Liver (tissue), 9 donors: ENCODE data around the gene FLT1. TPM values are rescaled to one million over a fixed set of nuclear protein-coding genes. Genes with fewer than 3 reads are reported as not detected.

Experiments used
- DNase-seq: peaks from one replicate; pipeline ENCODE4 v3.0.0-alpha.2; 2017; ENCODE audit warnings: low spot score
- H3K27ac ChIP-seq, 2 donors: one replicate each; pipeline ENCODE4 v1.7.0; 2013; ENCODE audit warnings: inconsistent platforms in 2 of 2, low read length in 2 of 2, control low read depth in 1 of 2, low read depth in 1 of 2, mild to moderate bottlenecking in 1 of 2
- H3K27me3 ChIP-seq, 4 donors: one replicate each; pipeline versions ENCODE4 v1.6.1 to v1.7.0; 2013; ENCODE audit warnings: low read length in 3 of 4, inconsistent platforms in 1 of 4, mild to moderate bottlenecking in 1 of 4, moderate library complexity in 1 of 4; ENCODE audit not compliant: control insufficient read depth in 4 of 4, insufficient read depth in 4 of 4
- H3K36me3 ChIP-seq, 4 donors: one replicate each; pipeline versions ENCODE4 v1.6.1 to v1.7.0; 2013; ENCODE audit warnings: low read length in 3 of 4, mild to moderate bottlenecking in 3 of 4, low read depth in 1 of 4, moderate library complexity in 1 of 4; ENCODE audit not compliant: control insufficient read depth in 4 of 4, insufficient read depth in 3 of 4
- H3K4me1 ChIP-seq, 4 donors: one replicate each; pipeline versions ENCODE4 v1.6.1 to v1.7.0; 2013; ENCODE audit warnings: low read length in 3 of 4, mild to moderate bottlenecking in 3 of 4, moderate library complexity in 1 of 4; ENCODE audit not compliant: control insufficient read depth in 4 of 4, insufficient read depth in 4 of 4
- H3K4me3 ChIP-seq, 3 donors: one replicate each; pipeline versions ENCODE4 v1.6.1 to v1.7.0; 2013; ENCODE audit warnings: low read length in 3 of 3, control low read depth in 1 of 3, low read depth in 1 of 3, mild to moderate bottlenecking in 1 of 3
- H3K9ac ChIP-seq, 2 donors: one replicate each; pipeline ENCODE4 v1.7.0; 2013; ENCODE audit warnings: low read length in 2 of 2, mild to moderate bottlenecking in 2 of 2, moderate library complexity in 2 of 2, control low read depth in 1 of 2, low read depth in 1 of 2
- H3K9me3 ChIP-seq, 4 donors: one replicate each; pipeline versions ENCODE4 v1.6.1 to v1.7.0; 2013; ENCODE audit warnings: low read length in 3 of 4; ENCODE audit not compliant: control insufficient read depth in 4 of 4
- EGR1 ChIP-seq, 2 donors: IDR thresholded peaks; 2 replicates each; pipeline ENCODE4 v1.6.1; 2016 to 2018; ENCODE audit warnings: antibody characterized with exemption in 2 of 2, low read depth in 2 of 2
- FOXA1 ChIP-seq: IDR thresholded peaks from 2 replicates; pipeline ENCODE4 v1.6.1; 2016; ENCODE audit warnings: antibody characterized with exemption
- FOXA2 ChIP-seq: IDR thresholded peaks from 2 replicates; pipeline ENCODE4 v1.6.1; 2016; ENCODE audit warnings: antibody characterized with exemption
- GABPA ChIP-seq, 2 donors: IDR thresholded peaks in 1 of 2; conservative IDR thresholded peaks in 1 of 2; 2 replicates each; pipeline ENCODE4 v1.6.1; 2016; ENCODE audit warnings: antibody characterized with exemption in 2 of 2, mild to moderate bottlenecking in 1 of 2, moderate library complexity in 1 of 2
- HNF4G ChIP-seq: IDR thresholded peaks from 2 replicates; pipeline ENCODE4 v1.6.1; 2016; ENCODE audit warnings: antibody characterized with exemption
- JUND ChIP-seq, 2 donors: IDR thresholded peaks; 2 replicates each; pipeline ENCODE4 v1.6.1; 2016; ENCODE audit warnings: antibody characterized with exemption in 2 of 2
- NR2F2 ChIP-seq: IDR thresholded peaks from 2 replicates; pipeline ENCODE4 v1.6.1; 2016; ENCODE audit warnings: antibody characterized with exemption
- RAD21 ChIP-seq, 2 donors: IDR thresholded peaks; 2 replicates each; pipeline ENCODE4 v1.6.1; 2016; ENCODE audit warnings: antibody characterized with exemption in 2 of 2, mild to moderate bottlenecking in 2 of 2
- REST ChIP-seq: IDR thresholded peaks from 2 replicates; pipeline ENCODE4 v1.6.1; 2016; ENCODE audit warnings: antibody characterized with exemption, mild to moderate bottlenecking
- RXRA ChIP-seq, 2 donors: IDR thresholded peaks; 2 replicates each; pipeline ENCODE4 v1.6.1; 2017 to 2018; ENCODE audit warnings: antibody characterized with exemption in 2 of 2, mild to moderate bottlenecking in 1 of 2
- SP1 ChIP-seq: IDR thresholded peaks from 2 replicates; pipeline ENCODE4 v1.6.1; 2018; ENCODE audit warnings: antibody characterized with exemption, mild to moderate bottlenecking
- TAF1 ChIP-seq: conservative IDR thresholded peaks from 2 replicates; pipeline ENCODE4 v1.6.1; 2016; ENCODE audit warnings: antibody characterized with exemption, mild to moderate bottlenecking
- YY1 ChIP-seq: IDR thresholded peaks from 2 replicates; pipeline ENCODE4 v1.6.1; 2016; ENCODE audit warnings: antibody characterized with exemption, mild to moderate bottlenecking
- WGBS: extraction: QIAGEN DNeasy Blood & Tissue Kit; methylation state at CpG from one replicate; pipeline ENCODE4 v1.1.7; 2013; 5-methylcytosine and 5-hydroxymethylcytosine counted together
- polyA plus RNA-seq, 2 donors: library from polyadenylated mRNA; stranded (reverse) in 1 of 2; unstranded in 1 of 2; fragments of 200-250 nt in 1 of 2; fragments of >200 nt in 1 of 2; fragmentation: Nextera tagmentation in 1 of 2; extraction: Ambion mirVana in 1 of 2; gene quantifications; one replicate each; pipeline versions ENCODE4 v1.2.1 to v1.2.3, GENCODE V29; 2013 to 2015
- total RNA-seq, 2 donors: library from RNA; depleted of rRNA; stranded (reverse); fragments of >200 nt; gene quantifications; one replicate each; pipeline ENCODE4 v1.2.3, GENCODE V29; 2014
- TF ChIP-seq, protein P1 (sequence below): IDR thresholded peaks from 2 replicates; pipeline ENCODE4 v1.6.1; 2016; ENCODE audit warnings: antibody characterized with exemption
- TF ChIP-seq, protein P2 (sequence below): fragments of 150-350 bp; IDR thresholded peaks from 2 replicates; pipeline ENCODE4 v1.5.1; 2017; ENCODE audit warnings: improper control_type of control experiment, low read depth, low read length; ENCODE audit not compliant: missing input control
- donor health status: healthy.
- donor health status: healthy.
- donor health status: healthy.
- donor health status: healthy.
- donor health status: healthy.

Gene FLT1
- total and polyA plus RNA-seq, 4 donors: 4.1 to 19.7 (median 9.3) TPM

DNA sequence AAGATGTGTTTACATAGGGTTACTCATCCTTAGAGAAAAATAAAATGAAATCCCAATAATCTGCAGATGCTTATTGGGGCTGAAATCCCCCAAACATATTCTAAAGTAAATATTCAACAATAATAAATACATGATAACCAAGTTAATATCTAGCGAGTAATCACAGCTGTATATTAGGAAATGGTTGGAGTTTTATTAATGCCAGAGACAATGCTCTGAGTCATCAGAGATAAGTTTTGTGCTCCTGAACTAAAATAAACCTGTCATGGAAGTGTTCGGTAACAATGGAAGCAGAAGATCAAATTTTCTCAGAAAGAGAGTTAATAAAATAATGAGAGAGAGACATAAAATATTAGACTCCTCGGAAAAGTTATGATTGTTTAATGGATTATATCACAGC lies 31.4 kb downstream of the FLT1 start:
- H3K36me3 ChIP-seq: no peaks in the 10 kb centered on the region
- H3K4me1 ChIP-seq: no peaks in the 10 kb centered on the region
- 79% methylated on average over 3 of the region's 3 CpGs for WGBS
- peaks cover 0 to 2% (median 0%) of the 10 kb centered on the region in 4 donors for H3K27me3 ChIP-seq
- no peak overlapping the region for H3K27ac ChIP-seq
- no peak overlapping the region for H3K4me3 ChIP-seq
- no peak overlapping the region for H3K9ac ChIP-seq
- H3K9me3 ChIP-seq: no peaks in the 10 kb centered on the region
- no peak for DNase-seq
- TF ChIP-seq, protein P1, sequence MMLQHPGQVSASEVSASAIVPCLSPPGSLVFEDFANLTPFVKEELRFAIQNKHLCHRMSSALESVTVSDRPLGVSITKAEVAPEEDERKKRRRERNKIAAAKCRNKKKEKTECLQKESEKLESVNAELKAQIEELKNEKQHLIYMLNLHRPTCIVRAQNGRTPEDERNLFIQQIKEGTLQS: no peak
- no peak for TF ChIP-seq HNF4G
- no peak for TF ChIP-seq JUND (IDR thresholded peaks at IDR 0.05)
- TF ChIP-seq YY1: no peak
- no peak for TF ChIP-seq RXRA (IDR thresholded peaks at IDR 0.05)
- TF ChIP-seq, protein P2, sequence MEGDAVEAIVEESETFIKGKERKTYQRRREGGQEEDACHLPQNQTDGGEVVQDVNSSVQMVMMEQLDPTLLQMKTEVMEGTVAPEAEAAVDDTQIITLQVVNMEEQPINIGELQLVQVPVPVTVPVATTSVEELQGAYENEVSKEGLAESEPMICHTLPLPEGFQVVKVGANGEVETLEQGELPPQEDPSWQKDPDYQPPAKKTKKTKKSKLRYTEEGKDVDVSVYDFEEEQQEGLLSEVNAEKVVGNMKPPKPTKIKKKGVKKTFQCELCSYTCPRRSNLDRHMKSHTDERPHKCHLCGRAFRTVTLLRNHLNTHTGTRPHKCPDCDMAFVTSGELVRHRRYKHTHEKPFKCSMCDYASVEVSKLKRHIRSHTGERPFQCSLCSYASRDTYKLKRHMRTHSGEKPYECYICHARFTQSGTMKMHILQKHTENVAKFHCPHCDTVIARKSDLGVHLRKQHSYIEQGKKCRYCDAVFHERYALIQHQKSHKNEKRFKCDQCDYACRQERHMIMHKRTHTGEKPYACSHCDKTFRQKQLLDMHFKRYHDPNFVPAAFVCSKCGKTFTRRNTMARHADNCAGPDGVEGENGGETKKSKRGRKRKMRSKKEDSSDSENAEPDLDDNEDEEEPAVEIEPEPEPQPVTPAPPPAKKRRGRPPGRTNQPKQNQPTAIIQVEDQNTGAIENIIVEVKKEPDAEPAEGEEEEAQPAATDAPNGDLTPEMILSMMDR: no peak
- TF ChIP-seq SP1: no peak
- no peak for TF ChIP-seq RAD21 (IDR thresholded peaks at IDR 0.05)
- no peak for TF ChIP-seq TAF1

GRCh38 chr13:28459911-28460310 lies 35.0 kb downstream of the FLT1 start:
- H3K4me1 ChIP-seq: no peaks in the 10 kb centered on the region
- no peaks in the 10 kb centered on the region for H3K9me3 ChIP-seq
- TF ChIP-seq FOXA1: no peak
- no peak for TF ChIP-seq EGR1 (IDR thresholded peaks at IDR 0.05; ENCODE audit: low read depth in 2 of 2)
- no peak for TF ChIP-seq NR2F2
- TF ChIP-seq RXRA (IDR thresholded peaks at IDR 0.05): no peak
- no peak for TF ChIP-seq RAD21 (IDR thresholded peaks at IDR 0.05)
- no peak for TF ChIP-seq FOXA2
- no peak for TF ChIP-seq REST
- no peak for TF ChIP-seq GABPA (IDR thresholded peaks at IDR 0.05 in 1 of 2, conservative IDR thresholded peaks at IDR 0.05 in 1 of 2)
- no peak for TF ChIP-seq HNF4G
- no peak for TF ChIP-seq SP1
- peaks cover 0 to 4% (median 1%) of the 10 kb centered on the region in 4 donors for H3K27me3 ChIP-seq
- H3K36me3 ChIP-seq: no peaks in the 10 kb centered on the region
- no peak for DNase-seq
- WGBS: 93% methylated on average over 4 of the region's 4 CpGs
- H3K27ac ChIP-seq: no peak overlapping the region
- no peak overlapping the region for H3K9ac ChIP-seq
- no peak overlapping the region for H3K4me3 ChIP-seq
